GM21576 (cell line): ENCODE results near the gene ASIC4.

Experiments used
- ATAC-seq: cut with Tn5 transposase; IDR thresholded peaks from one replicate; pipeline ENCODE4 v1.9.1; 2021; ENCODE audit warnings: mild to moderate bottlenecking, moderate library complexity; ENCODE audit not compliant: unreplicated experiment

ASIC4 gene

GRCh38 chr2:219480004-219480403 lies 34.3 kb upstream of the ASIC4 start:
- ATAC-seq, result no peak

GRCh38 chr2:219482674-219483405 lies 31.4 kb upstream of the ASIC4 start:
- no peak for ATAC-seq

GRCh38 chr2:219483451-219484342 lies 30.6 kb upstream of the ASIC4 start:
- ATAC-seq, result no peak

GRCh38 chr2:219484343-219485200 lies 29.7 kb upstream of the ASIC4 start:
- ATAC-seq, result no peak

- ATAC-seq, result no peak
Observed at GRCh38 chr2:219485201-219485580, 29.1 kb upstream of the ASIC4 start.

GRCh38 chr2:219486380-219486959 lies 27.8 kb upstream of the ASIC4 start:
- ATAC-seq, result no peak

GRCh38 chr2:219488149-219488843 lies 26.0 kb upstream of the ASIC4 start:
- no peak for ATAC-seq

GRCh38 chr2:219488844-219489194 lies 25.5 kb upstream of the ASIC4 start:
- no peak for ATAC-seq

- no peak for ATAC-seq
Observed at GRCh38 chr2:219489315-219489714, 25.0 kb upstream of the ASIC4 start.

GRCh38 chr2:219490186-219490585 lies 24.1 kb upstream of the ASIC4 start:
- no peak for ATAC-seq

GRCh38 chr2:219490600-219491130 lies 23.6 kb upstream of the ASIC4 start:
- no peak for ATAC-seq

- ATAC-seq, result no peak
Observed at GRCh38 chr2:219491278-219491963, 22.9 kb upstream of the ASIC4 start.

GRCh38 chr2:219492575-219492974 lies 21.7 kb upstream of the ASIC4 start:
- no peak for ATAC-seq

- no peak for ATAC-seq
Observed at GRCh38 chr2:219493086-219493485, 21.2 kb upstream of the ASIC4 start.

GRCh38 chr2:219494952-219495530 lies 19.2 kb upstream of the ASIC4 start:
- ATAC-seq, result no peak

- no peak for ATAC-seq
Observed at GRCh38 chr2:219495531-219496122, 18.7 kb upstream of the ASIC4 start.

- ATAC-seq, result no peak
Observed at GRCh38 chr2:219496247-219496824, 17.9 kb upstream of the ASIC4 start.

- no peak for ATAC-seq
Observed at GRCh38 chr2:219496825-219497494, 17.3 kb upstream of the ASIC4 start.
